Body of pancreas (tissue), 4 donors: Measurements from ENCODE around the gene GPANK1. TPM values are rescaled to one million over a fixed set of nuclear protein-coding genes. Genes with fewer than 3 reads are reported as not detected.
A peak's percentile ranks its signal among the peaks of the same experiment; 100 is the strongest.

Experiments used
- ATAC-seq: fragments of 150-250 bp; one replicate; pipeline ENCODE4 v1.9.1; 2016
- DNase-seq, 4 donors: peaks; one replicate each; pipeline ENCODE4 v3.0.0-alpha.2; 2019
- H3K27ac ChIP-seq, 4 donors: fragments of 200-600 bp; sonication (generic); 1 replicate in 3 of 4; 2 replicates in 1 of 4; pipeline versions ENCODE4 v1.5.1 to v1.6.1; 2016 to 2019; ENCODE audit warnings: mild to moderate bottlenecking in 1 of 4, mixed read lengths in 1 of 4, moderate library complexity in 1 of 4
- H3K27me3 ChIP-seq, 2 donors: fragments of 200-600 bp; sonication (generic); one replicate each; pipeline ENCODE4 v1.6.0; 2016; ENCODE audit warnings: mild to moderate bottlenecking in 1 of 2
- H3K36me3 ChIP-seq, 2 donors: fragments of 200-600 bp; sonication (generic); replicated peaks in 1 of 2; 2 replicates each; pipeline ENCODE4 v1.5.1; 2016; ENCODE audit warnings: low read depth in 2 of 2; ENCODE audit not compliant: insufficient read depth in 1 of 2
- H3K4me1 ChIP-seq: fragments of 200-600 bp; sonication (generic); one replicate; pipeline ENCODE4 v1.6.0; 2016
- H3K4me3 ChIP-seq, 2 donors: fragments of 200-600 bp; sonication (generic); 1 replicate in 1 of 2; 2 replicates in 1 of 2; pipeline ENCODE4 v1.5.1; 2016 to 2019
- H3K9me3 ChIP-seq, 3 donors: fragments of 200-600 bp; sonication (generic); 1 replicate in 2 of 3; 2 replicates in 1 of 3; pipeline ENCODE4 v1.5.1; 2016
- POLR2A ChIP-seq, 3 donors: fragments of 450-650 bp; IDR thresholded peaks; one replicate each; pipeline ENCODE4 v1.6.1; 2016; ENCODE audit warnings: antibody characterized with exemption in 3 of 3, mild to moderate bottlenecking in 2 of 3
- WGBS, 2 donors: methylation state at CpG; one replicate each; pipeline ENCODE4 v1.1.5; 2017; 5-methylcytosine and 5-hydroxymethylcytosine counted together
- intact Hi-C: fragments of 100-400 bp; cut with DNase I; formaldehyde crosslinking; loops from one replicate; pipeline ENCODE4 v1.15.1; 2023
- total RNA-seq, 2 donors: library from RNA; depleted of rRNA; stranded (reverse); fragments of >200 nt; gene quantifications; one replicate each; pipeline ENCODE4 v1.1.0, GENCODE V29; 2016
- TF ChIP-seq, protein P1 (sequence below), 7 experiments: fragments of 450-650 bp in 4 of 7; fragments of 200-600 bp in 3 of 7; sonication (generic) in 3 of 7; IDR thresholded peaks; one replicate each; pipeline ENCODE4 v1.5.1; 2016 to 2019; ENCODE audit warnings: antibody characterized with exemption in 7 of 7

GPANK1 gene
- total RNA-seq, 2 donors from 2014 or later: 8.9 to 10.9 TPM

DNA sequence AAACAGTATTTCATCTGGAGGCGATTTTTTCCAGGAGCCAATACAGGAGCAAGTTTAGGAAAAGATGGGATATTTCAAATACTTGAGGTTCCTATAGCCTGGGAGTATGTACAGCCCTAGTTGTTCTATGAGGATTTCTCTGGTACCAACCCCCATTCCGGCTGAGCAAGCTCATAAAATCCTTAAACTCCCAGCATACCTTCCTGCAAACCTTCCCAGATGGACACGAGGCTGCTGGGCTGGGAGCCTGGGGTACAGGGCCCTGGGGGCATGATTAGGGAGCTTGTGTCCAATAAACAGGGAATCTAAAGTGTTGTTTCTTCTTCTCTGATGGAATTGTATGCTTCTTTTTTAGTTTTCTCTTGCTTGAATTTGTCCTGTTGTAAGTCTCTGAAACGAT lies 42.8 kb downstream of the GPANK1 start:
- TF ChIP-seq, protein P1, sequence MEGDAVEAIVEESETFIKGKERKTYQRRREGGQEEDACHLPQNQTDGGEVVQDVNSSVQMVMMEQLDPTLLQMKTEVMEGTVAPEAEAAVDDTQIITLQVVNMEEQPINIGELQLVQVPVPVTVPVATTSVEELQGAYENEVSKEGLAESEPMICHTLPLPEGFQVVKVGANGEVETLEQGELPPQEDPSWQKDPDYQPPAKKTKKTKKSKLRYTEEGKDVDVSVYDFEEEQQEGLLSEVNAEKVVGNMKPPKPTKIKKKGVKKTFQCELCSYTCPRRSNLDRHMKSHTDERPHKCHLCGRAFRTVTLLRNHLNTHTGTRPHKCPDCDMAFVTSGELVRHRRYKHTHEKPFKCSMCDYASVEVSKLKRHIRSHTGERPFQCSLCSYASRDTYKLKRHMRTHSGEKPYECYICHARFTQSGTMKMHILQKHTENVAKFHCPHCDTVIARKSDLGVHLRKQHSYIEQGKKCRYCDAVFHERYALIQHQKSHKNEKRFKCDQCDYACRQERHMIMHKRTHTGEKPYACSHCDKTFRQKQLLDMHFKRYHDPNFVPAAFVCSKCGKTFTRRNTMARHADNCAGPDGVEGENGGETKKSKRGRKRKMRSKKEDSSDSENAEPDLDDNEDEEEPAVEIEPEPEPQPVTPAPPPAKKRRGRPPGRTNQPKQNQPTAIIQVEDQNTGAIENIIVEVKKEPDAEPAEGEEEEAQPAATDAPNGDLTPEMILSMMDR (IDR thresholded peaks at IDR 0.05): no peak
- no peak for TF ChIP-seq POLR2A (IDR thresholded peaks at IDR 0.05)
- Histone ChIP-seq H3K4me3 (no peak overlapping the region), H3K27ac (peak overlapping the region in 3 of 4 donors; percentile 97 to 99 (median 98)), H3K27me3 (no peaks in the 10 kb centered on the region), H3K4me1 (peaks cover 23% of the 10 kb centered on the region), H3K9me3 (no peaks in the 10 kb centered on the region), H3K36me3 (peaks cover 17 to 34% of the 10 kb centered on the region in 2 donors)
- ATAC-seq: no peak
- WGBS, 2 donors: 14 to 18% methylated on average over 4 of the region's 4 CpGs
- intact Hi-C loops: no loop called here
- DNase-seq: no peak

DNA sequence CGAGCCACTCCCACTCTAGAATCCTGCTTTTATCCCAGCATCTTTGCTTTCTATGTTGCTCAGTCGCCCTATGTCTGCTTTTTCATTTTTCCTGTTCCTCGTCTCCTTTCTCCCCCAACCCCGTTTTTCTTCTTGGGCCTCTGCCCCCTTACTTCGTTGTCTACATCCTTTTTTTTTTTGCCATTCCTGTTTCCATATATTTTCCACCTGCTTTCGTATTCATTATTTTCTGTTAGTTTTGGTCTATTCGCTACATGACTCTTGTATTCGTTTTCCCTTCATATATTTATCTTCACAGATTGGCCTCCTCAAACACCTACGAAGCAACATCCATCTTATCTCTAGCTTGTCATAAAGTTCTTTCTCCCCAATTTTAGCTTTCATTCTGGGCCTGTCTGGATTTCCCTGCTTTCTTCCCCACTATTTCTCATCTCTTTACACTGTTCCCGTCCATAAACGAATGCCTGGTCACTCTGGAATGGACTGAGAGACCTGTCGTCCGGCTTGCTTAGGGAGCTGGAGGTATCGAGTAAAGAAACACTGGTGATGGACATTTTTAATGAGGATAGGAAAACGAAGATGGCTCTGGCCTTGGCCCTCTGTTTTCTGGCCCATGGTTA lies 43.4 kb downstream of the GPANK1 start:
- WGBS, 2 donors: 4% methylated on average over 15 of the region's 15 CpGs
- Histone ChIP-seq H3K9me3 (no peaks in the 10 kb centered on the region), H3K36me3 (peaks cover 15 to 31% of the 10 kb centered on the region in 2 donors), H3K27ac (peak overlapping the region in 3 of 4 donors; percentile 97 to 99 (median 98)), H3K27me3 (no peaks in the 10 kb centered on the region), H3K4me1 (peaks cover 23% of the 10 kb centered on the region), H3K4me3 (peak overlapping the region; percentile 52 to 93)
- no peak for ATAC-seq
- no peak for DNase-seq
- intact Hi-C loops: no loop called here
- TF ChIP-seq, protein P1 (IDR thresholded peaks at IDR 0.05): no peak
- TF ChIP-seq POLR2A (IDR thresholded peaks at IDR 0.05): no peak

DNA sequence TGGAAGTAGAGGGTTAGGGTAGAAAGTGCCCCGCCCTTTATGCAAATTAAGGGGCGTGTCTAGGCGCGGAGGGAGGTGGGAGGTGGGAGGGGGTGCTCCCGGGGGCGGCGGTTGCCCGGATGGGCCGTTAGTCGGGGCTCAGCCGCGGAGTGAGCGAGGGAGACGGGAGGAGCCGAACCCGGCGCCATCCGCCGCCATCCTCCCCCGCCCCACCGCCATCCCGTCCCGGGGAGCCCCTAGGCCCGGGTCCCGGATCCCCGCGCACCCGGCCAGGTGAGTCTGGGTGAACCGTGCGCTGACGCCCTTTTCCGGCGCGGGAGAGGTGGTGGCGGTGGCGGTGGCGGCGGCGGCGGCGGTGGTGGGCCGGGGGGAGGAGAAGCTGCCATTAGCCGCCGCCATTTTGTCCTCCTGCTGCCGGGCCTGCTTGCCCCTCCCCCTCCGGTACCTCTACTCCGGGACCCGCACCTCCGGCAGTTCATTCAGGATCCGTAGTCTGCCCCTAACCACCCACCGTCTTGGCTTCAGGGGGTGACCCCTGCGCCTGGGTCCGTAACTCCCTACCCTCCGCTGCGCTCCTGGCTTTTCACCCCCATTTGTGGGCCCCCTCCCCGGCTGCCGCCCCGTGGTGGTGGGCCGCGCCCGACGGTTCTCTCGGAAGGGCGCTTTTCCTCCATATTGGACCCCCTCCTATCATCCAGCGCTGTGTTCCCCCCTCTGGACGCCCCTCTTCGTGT lies 44.0 kb downstream of the GPANK1 start, which contains the start of gene PRRC2A:
TSS of gene PRRC2A (plus strand) at position 130 of the 734 bp plus-strand sequence. CDS start 2,075 bp downstream, outside the sequence.
- intact Hi-C loops: no loop called here

DNA sequence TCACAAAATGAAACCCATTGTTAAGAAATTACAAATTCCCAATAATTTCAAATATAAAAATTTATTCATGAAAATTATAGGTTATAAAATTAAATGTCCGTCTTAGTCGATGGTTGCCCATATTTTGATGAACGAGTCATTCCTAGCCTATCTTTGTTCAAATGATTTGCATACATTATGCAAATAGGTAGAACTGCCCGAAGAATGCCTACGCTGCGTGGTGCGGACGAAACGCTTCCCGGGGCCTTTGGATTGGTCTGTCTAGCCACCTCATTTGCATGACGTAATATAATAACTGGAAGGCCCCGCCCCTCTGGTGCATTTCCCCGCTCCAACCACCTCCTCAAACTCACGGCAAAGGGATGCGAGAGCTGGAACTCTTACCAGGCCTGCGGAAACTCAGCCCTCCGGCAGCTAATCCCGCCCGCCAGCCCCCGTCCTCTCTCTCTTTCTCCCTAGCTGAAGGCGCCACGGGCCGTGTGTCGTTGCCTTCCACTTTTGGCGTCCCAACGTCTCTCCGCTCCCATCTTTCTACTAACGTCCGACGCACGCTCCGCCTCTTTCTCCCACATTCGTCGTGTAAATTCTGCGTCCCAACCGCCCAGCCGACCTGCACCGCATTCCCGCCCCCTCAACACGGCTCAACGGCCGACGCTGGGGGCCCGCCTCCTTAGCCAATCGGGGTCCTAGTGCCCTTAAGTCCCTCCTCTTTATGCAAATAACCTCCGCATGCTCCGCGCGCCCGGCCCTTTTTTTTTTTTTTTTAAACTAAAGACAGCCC lies 44.8 kb downstream of the GPANK1 start:
- peak; percentile 93 for ATAC-seq
- Histone ChIP-seq H3K4me1 (peaks cover 23% of the 10 kb centered on the region), H3K36me3 (peaks cover under 1 to 16% of the 10 kb centered on the region in 2 donors), H3K9me3 (no peaks in the 10 kb centered on the region), H3K4me3 (peak overlapping the region in 1 of 2 donors; percentile 2), H3K27ac (peak overlapping the region; percentile 92 to 99 (median 98)), H3K27me3 (no peaks in the 10 kb centered on the region)
- DNase-seq: peak; percentile 97 to 99 (median 98)
- intact Hi-C loops: no loop called here
- WGBS, 2 donors: 0% methylated on average over 49 to 50 of the region's 50 CpGs
- TF ChIP-seq, protein P1 (IDR thresholded peaks at IDR 0.05): peak in 3 of 7 experiments; percentile 5 to 19 (median 14)
- peak; percentile 84 to 97 (median 97) for TF ChIP-seq POLR2A (IDR thresholded peaks at IDR 0.05)

More for the DNA sequence above, 44.0 kb downstream of the GPANK1 start, which contains the start of gene PRRC2A:
- Histone ChIP-seq H3K4me3 (peak within 1 kb of the TSS; percentile 52 to 93), H3K36me3 (peaks cover 8 to 24% of the 10 kb centered on the region in 2 donors), H3K9me3 (no peaks in the 10 kb centered on the region), H3K4me1 (peaks cover 23% of the 10 kb centered on the region), H3K27ac (peak within 1 kb of the TSS; percentile 92 to 99 (median 98)), H3K27me3 (no peaks in the 10 kb centered on the region)
- DNase-seq (peak in 3 of 4 donors; percentile 77 to 97 (median 80)), ATAC-seq (peak; percentile 28)
- TF ChIP-seq POLR2A (IDR thresholded peaks at IDR 0.05): peak in 1 of 3 donors; percentile 10
- TF ChIP-seq, protein P1 (IDR thresholded peaks at IDR 0.05): no peak
- WGBS, 2 donors: 0 to 1% methylated on average over 27 to 56 of the region's 67 CpGs
